HPDE6-E6E7 (cell line): ENCODE data around the gene DHTKD1.

ENCODE experiments used
- DNase-seq: peaks from one replicate; pipeline ENCODE4 v3.0.0; 2011; ENCODE audit warnings: missing footprints; ENCODE audit errors: extremely low spot score

Gene DHTKD1, protein sequence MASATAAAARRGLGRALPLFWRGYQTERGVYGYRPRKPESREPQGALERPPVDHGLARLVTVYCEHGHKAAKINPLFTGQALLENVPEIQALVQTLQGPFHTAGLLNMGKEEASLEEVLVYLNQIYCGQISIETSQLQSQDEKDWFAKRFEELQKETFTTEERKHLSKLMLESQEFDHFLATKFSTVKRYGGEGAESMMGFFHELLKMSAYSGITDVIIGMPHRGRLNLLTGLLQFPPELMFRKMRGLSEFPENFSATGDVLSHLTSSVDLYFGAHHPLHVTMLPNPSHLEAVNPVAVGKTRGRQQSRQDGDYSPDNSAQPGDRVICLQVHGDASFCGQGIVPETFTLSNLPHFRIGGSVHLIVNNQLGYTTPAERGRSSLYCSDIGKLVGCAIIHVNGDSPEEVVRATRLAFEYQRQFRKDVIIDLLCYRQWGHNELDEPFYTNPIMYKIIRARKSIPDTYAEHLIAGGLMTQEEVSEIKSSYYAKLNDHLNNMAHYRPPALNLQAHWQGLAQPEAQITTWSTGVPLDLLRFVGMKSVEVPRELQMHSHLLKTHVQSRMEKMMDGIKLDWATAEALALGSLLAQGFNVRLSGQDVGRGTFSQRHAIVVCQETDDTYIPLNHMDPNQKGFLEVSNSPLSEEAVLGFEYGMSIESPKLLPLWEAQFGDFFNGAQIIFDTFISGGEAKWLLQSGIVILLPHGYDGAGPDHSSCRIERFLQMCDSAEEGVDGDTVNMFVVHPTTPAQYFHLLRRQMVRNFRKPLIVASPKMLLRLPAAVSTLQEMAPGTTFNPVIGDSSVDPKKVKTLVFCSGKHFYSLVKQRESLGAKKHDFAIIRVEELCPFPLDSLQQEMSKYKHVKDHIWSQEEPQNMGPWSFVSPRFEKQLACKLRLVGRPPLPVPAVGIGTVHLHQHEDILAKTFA

DNA sequence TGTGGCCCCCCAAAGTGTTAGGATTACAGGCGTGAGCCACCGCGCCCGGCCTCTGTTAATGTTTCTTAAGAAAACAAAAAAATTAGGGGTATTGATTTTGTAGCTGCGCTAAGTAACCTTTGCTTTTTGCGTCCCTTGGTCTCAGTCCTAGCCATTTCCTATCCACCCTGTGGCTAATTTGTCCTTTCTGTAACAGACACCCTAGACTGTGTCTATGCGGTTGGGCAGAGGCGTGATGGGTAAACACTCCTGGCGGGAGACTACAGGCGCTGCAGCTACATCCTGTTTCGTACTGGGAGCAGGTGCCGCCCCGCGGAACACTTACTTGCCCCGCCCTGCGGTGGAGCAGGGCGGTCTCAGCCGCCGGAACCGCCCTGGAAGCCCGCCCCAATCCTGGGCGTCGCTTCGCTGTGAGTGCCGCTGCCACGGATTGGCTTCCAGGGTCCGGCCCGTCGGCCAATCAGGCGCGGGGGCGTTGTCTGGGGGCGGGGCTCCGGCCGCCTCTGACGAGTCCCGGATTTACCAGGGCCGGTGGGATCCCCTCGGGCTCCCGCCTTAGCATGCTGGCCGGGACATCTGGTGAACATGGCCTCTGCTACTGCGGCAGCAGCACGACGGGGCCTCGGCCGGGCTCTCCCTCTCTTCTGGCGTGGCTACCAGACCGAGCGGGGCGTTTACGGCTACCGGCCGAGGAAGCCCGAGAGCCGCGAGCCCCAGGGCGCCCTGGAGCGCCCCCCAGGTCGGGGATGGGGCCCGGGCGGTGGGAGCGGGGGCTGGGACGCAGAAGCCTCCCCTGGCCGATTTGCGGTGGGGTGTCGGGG lies at the start of gene DHTKD1:
Gene DHTKD1, plus strand, starts transcription at position 506 of the 821 bp plus-strand sequence. Its CDS starts 80 bp downstream, at position 586.
- peak; percentile 86 for DNase-seq

DNA sequence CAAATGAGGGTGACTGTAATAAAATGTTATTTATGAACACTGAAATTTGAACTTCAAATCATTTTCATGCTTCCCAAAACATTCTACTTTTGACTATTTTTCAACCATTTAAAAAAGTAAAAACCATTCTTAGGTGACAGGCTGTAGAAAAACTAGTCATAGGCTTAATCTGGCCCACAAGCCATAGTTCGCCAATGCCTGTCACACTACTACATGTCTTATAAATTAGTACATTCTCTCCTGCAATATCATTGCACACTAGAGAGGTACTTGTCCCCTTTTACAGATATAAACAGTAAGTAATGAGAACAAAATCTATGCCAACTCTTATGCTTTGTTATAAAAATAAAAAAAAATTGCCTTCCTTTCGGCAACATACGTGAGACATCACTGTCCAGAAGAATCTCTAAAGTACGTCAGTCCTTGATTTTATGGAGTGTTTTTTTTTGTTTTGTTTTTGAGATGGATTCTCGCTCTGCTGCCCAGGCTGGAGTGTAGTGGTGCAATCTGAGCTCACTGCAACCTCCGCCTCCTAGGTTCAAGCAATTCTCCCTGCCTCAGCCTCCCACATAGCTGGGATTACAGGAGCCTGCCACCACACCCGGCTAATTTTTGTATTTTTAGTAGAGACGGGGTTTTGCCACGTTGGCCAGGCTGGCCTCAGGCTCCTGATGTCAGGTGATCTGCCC lies 49.3 kb upstream of the DHTKD1 start:
- DNase-seq = no peak

DNA sequence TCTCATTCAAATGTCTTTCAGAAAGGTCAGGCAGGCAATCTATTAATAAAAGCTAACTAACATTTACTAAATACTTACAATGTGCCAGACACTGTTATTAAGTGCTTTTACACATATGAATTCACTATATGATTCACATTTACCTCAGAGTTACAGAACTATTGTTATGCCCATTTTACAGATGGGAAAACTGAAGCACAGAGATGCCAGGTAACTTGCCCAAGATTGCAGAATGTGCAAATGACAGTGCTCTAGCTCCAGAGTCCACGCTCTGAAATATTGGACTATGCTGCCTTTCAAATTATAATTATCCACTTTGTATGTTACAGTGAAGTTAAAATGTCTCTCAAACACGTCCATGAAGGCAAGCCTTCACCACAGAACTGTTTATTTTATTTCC lies 48.2 kb upstream of the DHTKD1 start:
- no peak for DNase-seq

DNA sequence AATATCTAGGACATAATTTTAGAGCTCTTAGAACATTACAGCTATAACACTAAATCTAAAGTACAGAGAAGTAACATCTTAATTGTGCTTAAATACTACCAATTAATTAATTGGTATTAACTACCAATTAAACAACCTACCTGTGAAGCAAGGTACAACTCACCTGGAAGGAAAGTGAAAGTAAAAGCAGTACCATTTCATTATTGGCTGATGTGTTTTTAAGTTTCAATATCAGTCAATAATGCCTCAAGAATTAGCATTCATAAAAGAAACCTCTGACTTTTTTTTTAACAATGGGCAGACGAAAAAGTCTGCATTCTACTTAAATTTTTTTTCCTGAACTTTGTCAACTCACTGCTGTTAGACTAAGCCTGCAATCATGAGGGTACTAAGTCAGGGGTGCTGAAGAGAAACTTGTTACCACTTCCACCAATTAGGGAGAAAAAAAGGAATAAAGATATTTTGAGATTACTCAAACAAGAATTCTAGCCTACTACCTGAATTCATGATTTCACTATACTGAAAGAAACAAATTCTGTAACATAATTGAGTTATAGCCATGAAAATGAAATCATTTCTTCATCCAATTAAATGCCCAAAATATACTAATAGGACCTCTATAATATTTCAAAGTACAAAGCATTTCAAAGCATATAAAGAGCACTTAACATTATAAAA lies 46.0 kb upstream of the DHTKD1 start:
- no peak for DNase-seq

DNA sequence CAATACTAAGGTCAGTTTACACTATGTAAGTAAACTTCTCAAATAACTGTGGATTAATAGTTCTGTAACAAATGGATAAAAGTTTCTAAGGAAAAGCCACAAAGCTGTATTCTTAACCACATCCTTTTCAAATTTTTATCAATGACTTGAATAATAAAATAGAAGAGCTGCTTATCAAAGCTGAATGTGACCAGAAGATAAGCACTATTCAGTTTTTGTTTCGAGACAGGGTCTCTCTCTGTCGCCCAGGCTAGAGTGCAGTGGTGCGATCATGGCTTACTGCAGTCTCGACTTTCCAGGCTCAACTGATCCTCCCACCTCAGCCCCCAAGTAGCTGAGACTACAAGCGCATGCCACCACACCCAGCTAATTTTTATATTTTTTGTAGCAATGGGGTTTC lies 43.2 kb upstream of the DHTKD1 start:
- no peak for DNase-seq

DNA sequence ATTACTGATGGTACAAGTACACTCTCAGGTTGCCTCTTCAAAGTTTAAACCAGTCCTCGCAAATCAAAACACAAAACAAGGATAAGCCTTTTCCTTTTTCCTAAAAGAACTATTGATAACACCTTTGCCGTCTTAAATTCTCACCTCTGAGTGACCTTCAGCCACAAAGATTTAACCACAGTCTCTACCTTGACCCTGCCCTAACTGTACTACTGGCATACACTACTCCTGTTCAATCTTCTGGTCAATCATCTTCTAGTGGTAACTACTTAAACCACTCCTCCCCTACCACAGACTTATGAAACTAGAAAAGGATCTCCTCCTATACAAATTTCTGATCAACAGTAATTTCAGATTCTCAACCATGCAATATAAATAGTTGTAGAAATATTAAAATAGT lies 41.2 kb upstream of the DHTKD1 start:
- no peak for DNase-seq

DNA sequence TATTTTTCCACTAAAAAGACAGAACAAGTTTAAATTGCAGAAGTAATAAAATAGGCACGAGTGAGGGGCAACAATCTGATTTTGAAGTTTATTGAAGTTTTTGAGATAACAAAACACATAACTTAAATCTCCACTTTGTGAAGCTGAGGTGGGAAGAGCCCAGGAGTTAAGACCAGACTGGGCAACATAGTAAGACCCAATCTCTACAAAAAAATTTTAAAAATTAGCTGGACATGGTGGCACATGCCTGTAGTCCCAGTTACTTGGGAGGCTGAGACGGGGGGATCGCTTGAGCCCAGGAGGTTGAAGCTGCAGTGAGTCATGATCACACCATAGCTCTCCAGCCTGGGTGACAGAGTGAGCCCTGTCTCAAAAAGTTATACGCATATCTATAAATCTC lies 37.4 kb upstream of the DHTKD1 start:
- DNase-seq = no peak

DNA sequence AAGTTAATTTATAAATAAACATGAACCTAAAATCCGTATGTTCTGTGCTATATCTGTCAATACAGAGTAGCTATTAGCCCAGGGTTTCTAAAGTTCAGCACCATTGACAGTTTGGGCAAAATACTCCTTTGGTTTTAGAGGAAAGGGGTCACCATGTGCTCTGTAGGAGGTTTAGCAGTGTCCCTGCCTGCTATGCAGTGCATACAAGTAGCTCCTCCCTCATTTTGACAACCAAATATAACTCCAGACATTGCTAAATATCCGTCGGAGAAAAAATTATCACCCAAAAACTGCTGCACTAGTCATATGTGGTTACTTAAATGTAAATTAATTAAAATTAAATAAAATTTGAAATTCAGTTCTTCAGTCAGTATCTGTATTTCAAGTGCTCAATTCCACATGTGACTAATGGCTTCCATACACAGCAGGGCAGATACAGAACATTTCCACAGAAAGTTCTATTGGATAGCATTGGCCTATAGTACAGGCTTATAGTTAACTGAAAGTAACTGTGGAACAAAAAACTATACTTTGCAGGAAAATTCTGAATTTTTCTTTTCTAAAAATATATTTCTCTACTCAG lies 32.6 kb upstream of the DHTKD1 start:
- DNase-seq = no peak

DNA sequence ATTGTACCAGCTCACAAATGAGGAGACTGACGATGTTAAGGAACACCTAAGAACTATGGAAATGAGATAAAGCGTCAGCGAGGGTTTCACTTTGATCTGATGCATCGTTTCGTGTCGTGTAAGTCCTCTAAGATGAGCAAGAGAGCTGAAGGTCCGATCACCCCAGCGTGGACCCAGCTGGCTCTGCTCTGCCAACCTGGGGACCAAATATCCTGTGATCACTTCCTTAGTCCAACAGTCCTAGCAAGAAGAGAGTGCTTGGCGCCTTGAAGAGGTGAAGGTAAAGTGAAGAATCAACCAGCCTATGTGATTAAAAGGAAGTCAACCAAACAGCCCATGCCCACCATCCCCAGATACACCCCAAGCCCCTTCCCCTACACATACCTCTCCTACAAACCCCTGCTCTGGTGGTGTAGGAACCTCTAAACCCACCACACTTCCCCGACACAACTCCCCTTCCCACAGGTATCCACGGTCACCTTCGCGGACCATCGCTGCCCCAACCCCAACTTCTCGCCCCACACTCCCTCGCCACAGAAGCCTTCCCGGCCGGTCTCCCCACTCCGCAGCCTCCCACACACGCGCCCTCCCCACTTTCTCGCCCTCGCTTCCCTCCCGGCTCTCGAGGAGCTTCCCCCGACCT lies 26.9 kb upstream of the DHTKD1 start:
- DNase-seq = no peak

DNA sequence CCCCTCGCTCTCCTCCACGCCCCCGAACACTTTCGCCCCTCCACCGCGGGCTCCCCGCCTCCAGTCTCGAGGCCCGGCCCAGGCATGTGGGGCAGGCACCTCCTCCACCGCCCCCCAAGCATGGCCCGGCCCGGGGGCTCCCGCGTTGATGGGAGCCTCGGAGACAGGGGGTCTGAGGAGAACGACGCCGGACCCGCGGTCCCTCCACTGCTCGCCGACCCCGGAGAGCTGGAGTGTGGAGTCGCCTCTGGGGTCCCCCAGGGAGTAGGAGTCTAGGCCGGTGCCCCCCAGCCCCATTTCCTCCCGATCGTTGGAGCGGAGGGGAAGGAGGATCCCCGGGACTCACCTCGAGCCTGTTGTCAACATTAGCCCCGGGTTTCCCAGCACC lies 26.4 kb upstream of the DHTKD1 start:
- no peak for DNase-seq

DNA sequence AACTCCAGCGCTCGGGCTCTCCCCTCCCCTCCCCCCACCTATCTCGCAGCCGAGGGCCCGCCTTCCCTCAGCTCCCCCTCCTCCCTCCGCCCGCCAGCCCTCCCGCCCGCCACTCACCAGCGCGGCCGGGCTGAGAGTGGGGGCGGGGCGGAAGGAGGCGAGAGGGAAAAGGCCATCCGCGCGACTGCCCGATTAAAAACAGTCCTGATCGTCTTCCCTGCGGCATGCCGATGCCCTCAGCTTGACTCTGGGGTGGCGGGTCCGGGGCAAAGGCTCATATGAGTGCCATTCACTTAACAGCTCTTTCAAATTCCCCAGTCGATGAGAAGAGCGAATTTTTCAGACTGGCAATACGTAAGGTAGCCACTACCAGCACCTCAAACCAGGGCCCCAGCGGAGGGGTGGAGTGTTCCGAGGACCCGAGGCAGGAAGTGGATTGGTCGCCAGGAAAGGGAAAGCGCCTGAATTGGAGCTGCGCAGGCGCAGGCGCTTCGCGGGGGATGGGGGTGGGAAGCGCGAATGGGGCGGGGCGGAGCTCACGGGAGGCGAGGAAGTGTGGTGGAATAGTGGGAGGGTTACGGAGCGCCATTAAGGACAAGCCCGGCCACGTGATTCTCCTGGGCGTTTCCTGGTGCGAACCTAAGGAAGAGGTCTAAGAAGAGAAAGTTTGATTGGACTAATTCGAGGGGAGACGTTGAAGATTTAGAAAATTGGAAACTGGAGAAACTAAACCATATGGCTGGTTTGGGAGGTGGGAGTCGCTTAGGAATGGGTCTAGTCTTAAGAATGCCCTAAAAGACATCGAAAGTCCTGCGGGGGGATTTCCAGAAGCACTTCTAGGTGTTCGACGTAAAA lies 25.7 kb upstream of the DHTKD1 start, which contains the start of gene UPF2:
Gene UPF2, minus strand, starts transcription at position 13 of the 855 bp plus-strand sequence. CDS start 7,386 bp downstream, outside the sequence.
- peak; percentile 86 for DNase-seq

DNA sequence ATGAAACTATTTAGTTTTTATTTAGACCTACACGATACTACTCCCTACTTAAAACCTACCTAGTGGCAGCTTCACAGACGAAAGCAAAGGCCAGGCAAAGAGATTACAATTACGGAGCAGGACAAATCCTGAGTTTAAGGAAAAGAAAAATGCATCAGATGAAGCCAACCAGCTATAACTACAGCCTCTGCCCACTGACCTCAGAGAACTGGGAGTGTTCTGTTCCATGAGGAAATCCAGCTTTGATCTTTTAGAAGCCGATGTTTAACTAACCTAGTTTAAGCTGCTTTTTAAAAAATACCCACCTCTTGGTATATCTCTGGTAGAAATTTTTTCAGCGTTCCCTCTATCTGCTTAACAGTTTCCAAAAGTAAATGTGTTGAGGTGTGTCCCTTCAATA lies 23.2 kb upstream of the DHTKD1 start:
- DNase-seq = no peak

DNA sequence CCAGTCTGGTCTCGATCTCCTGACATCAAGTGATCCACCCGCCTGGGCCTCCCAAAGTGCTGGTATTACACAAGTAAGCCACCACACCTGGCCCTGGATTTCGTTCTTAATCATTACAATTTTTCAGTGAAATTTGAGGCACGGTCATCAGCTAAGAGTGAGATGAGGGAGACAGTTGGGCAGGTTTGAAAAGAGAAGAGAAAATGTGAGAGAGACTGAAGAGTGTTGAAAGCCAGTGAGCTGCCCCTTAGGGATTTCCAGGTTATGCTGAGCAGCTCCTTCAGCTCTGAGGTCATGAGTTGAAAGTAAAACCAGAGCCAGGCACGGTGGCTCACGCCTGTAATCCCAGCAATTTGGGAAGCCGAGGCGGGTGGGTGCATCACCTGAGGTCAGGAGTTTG lies 20.2 kb upstream of the DHTKD1 start:
- DNase-seq = no peak

DNA sequence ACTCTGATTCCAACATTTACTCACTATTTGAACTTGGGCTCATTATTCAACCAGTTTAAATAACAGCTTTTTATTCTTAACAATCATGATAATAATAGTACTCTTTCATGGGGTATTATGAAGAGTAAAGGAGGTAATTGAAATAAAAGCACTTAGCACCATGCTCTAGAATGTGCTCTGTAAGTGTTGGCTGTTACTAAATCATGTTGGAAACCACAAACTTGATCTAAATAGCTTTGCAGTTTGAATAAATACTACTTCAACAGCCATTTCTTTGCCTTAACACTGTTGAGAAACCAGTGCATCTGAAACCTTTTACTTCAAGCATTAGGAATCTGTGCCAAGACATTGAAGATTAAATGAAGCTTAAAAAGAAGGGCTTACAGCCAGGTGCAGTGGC lies 18.2 kb upstream of the DHTKD1 start:
- no peak for DNase-seq

DNA sequence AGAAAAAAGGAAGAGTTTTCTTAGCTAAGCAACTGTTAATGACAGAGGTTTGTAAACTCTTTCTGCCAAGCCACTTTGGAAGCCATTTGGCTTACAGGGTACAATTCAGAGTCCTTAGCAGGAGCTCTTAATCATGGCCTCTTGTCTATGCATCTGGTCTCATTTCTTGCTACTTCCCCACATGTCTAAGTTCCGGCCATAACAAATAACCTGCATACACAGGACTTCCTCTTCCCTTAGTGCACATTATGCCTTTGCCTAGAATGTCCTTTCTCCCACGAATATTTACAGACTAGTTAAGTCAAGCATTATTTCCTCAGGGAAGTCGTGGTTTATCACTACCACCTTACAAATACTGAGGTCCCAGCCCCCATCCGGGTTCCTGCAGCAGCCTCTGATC lies 17.5 kb upstream of the DHTKD1 start:
- no peak for DNase-seq

DNA sequence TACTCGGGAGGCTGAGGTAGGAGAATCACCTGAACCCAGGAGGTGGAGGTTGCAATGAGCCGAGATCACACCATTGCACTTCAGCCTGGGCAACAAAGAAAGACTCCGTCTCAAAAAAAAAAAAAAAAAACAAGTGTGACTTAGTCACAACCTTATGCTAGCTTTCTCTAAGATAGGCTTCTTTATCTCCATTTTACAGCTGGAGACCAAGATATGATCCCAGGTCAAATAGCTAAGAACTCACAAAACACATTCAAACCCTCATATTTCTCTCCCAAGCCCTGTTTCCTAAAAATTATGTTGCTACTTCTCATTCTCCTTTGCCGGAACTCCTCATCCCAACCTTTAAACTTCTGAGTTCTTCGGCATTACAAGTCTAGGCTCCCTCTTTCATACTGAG lies 13.0 kb upstream of the DHTKD1 start:
- no peak for DNase-seq

DNA sequence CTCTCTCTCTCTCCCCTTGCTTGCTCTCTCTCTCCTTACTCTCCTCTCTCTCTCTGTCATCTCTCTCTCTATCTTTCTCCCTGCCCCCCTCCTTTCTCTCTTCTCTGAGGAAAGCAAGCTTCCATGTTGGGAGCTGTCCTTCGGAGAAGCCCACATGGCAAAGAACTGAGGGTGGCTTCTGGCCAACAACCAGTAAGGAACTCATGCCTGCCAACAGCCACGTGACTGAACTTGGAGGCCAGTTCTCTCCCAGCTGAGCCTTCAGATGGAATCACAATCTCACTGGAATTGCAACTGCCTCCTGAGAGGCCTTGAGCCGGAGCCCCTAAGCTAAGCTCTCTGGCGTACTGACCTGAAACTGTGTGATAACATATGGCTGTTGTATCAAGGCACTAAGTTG lies 12.0 kb upstream of the DHTKD1 start:
- DNase-seq = no peak

DNA sequence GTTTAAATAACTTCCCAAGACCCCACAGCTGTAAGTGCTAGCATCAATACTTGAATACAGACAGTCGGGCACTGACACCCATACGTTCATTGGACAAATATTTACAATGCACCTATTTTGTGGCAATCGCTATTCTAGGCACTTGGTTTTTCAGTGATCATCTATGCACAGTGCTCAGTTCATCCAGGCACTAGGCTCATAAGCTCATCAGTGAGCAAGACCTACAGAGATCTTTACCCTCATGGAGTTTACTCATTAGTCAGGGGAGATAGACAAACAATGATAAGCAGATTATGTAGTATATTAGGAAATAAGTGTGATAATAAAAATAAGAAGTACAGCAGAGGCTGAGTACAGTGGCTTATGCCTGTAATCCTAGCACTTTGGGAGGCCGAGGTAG lies 7.6 kb upstream of the DHTKD1 start:
- DNase-seq = no peak
